GM10847 (cell line): ENCODE data around the gene TECRL.

Experiments
- POLR2A ChIP-seq: IDR thresholded peaks from 2 replicates; pipeline ENCODE4 v1.6.1; 2011; ENCODE audit not compliant: insufficient read length; ENCODE audit errors: extremely low read depth

Gene TECRL

DNA sequence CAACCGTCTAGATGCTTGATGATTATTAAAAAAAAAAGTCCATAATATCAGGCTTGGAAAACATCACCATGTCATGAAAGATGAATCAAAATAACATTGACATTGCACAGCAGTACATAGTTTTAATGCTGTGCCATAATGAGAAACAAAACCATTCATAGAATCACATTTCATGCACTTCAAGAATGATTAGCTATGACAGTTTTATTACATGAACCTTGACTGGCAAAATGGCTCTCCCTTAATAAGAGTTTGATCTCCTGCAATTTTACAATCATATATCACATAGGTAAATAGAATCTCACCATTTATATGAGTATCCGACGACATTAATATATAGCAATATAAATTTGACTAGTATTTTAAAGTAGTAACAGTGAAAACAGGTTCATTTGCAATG is 49.8 kb downstream of the TECRL start:
- TF ChIP-seq POLR2A, result no peak

GRCh38 chr4:64353904-64354303 is 55.3 kb downstream of the TECRL start:
- TF ChIP-seq POLR2A, result no peak

GRCh38 chr4:64341711-64342110 is 67.5 kb downstream of the TECRL start:
- no peak for TF ChIP-seq POLR2A

DNA sequence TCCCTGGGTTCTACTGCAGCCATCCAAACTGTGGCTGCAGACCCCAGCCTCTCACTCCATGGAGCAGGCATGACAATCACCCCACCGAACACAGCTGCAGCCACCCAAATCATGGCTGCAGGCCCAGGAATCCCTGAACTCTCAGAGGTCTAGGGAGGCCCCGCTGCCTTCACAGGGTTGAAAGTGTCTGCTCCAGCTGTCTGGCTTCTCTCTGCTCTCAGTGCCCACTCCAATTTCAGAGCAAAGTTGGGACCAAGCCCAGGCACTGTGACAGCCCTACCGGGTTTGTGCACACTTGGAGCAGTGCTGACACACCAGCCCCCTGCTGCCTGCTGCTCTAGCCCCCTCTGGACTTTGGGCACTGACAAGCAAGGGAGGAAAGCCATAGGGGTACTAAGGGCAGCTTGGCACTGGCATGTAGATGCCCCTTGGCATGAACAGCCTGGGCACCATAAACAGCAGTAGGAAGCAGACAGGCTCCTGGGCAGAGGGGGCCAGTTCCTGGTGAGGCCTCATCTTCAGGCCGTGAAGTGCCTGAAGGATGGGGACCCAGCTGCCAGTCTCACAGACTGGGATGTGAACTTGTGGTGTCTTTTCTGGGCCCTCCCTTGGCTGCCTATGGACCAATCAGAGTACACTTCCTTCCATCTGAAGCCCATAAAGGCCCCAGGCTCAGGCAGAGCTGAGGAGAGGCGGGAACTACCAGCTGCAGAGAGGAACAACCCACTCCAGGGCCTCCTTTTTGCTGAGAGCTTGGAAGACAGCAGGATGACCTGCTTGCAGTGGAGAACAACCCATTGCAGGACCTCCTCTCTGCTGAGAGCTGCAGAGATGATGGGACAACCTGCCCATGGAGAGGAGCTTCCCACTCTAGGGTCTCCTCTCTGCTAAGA is 68.8 kb downstream of the TECRL start:
- TF ChIP-seq POLR2A, result no peak

DNA sequence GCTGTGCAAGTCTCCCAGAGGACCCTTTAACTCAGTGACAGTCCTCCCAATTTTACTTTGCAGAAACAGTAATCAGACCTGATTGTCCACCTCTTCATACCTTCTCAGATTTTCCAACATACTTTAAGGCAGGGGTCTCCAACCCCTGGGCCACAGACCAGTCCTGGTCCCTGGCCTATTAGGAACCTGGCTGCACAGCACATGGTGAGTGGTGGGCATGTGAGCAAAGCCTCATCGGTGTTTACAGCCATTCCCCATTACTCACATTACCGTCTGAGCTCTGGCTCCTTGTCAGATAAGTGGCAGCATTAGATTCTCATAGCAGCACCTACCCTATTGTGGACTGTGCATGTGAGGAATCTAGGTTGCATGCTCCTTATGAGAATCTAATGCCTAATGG is 74.3 kb downstream of the TECRL start:
- TF ChIP-seq POLR2A, result no peak

DNA sequence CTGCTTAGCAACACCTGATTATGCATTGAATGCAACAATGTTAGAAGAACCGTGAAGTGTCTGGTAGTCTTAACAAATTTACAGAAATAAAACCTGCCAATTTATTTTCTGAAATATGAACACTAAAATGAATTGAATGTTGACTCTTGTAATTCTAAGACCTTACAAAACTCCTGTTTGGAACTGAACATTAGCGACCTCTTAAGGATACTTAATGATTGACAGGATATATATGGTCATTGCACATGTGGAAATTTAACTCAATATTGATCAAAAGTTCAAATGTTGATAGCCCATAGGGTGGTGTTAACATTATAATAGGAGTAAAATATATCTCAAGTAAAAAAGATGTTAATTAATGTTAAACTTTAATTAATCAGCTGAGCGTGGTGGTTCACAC is 79.1 kb downstream of the TECRL start:
- TF ChIP-seq POLR2A, result no peak

DNA sequence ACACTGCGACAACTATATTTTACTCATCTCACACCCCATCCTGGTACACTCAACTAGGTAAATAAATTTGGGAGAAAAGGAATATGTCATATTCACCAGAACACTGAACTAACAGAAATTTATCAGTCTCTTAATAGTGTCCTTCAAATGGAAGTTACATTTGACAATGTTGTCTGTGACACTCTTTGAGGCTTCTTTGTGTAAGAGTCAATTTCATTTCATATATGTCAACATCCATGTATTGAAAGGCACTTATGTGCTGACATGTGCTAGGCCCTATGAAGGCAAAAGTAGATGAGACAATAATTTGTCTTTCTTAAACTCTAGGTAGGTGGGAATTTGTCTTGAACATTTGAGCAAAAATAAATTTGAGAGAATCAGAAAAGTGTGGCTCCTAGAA is 82.0 kb downstream of the TECRL start:
- no peak for TF ChIP-seq POLR2A

DNA sequence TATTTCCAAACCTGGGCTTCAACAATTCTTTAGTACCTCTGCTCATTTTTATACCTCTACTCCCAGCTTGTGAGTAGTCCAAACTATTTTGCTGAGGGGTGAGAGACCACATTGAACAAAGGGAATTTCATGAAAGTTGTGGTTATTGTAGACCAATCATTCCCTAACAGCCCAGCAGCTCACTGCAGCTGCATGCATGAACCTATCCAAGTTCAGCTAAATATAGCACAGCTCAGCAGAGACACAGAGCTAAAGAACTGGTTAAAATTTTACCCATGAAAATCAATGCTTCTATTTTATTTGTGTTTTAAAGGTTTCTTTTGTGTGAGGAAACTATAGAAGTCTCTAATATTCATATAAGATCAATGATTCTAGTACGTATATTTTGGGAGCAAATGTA is 82.7 kb downstream of the TECRL start:
- no peak for TF ChIP-seq POLR2A

DNA sequence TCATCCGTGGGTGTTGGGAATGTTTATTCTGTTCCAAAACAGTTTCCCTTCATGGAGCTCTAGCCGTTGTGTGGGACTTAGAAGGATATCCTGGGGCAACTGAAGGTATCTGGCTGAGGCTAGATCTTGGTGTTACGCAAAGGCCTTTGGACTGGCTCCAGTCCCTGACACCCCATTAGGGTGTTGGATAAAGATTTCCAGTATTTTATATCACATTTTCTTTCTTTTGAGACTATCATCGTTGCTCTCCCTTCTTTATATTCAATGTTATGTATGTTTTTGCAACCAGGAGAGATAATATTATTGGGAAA is 103.0 kb downstream of the TECRL start:
- no peak for TF ChIP-seq POLR2A

DNA sequence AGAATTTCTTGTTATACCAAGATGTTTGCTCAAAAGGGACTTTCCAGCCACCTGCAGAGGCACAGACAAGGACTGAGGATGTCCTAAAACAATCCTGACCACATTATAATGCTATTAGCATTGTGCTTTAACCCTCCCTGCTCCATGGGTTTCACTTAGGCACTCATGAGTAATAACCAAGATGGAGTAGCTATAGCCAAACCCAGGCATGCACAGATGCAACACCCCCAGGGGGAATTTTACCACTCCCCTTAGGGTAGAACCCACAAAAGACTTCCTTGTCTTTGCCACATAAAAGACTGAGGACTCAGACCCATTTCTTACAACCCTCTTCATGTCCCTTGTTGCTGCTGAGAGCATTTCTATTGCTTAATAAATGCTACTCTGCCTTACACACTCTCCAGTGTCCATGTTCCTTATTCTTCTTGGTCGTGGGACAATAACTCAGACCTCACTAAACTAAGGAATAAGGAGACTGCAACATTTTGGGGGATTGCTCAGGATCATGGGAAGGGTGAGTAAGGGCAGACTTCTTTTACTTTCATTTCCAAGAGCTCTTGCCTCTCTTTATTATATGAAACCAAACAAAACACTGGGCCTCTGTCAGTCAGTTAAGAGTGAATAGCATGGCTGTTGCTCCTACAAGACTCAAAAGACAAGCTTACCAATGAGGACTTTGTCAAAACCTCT is 103.5 kb downstream of the TECRL start:
- TF ChIP-seq POLR2A, result no peak

- no peak for TF ChIP-seq POLR2A
Measured at GRCh38 chr4:64272432-64272831, 136.8 kb downstream of the TECRL start.

DNA sequence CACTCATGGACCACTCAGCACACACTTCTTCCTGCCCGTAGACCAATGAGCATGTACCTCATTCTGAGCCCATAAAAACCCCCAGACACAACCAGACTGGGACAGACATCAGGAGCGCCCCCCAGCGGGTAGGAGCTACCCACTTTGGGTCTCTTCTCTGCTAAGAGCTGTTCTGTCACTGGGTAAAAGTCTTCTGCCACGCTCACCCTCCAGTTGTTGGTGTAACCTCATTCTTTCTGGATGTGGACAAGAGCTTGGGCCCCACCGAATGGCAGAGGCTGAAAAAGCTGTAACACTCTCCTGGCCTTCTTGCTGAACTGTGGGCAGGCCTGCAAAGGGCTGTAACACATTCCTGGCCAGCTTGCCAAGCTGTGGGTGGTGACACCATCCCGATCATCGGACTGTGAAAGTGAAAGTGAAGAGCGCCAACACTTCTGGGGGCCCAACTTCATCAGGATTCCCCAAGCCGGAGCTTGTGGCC is 137.6 kb downstream of the TECRL start:
- no peak for TF ChIP-seq POLR2A

DNA sequence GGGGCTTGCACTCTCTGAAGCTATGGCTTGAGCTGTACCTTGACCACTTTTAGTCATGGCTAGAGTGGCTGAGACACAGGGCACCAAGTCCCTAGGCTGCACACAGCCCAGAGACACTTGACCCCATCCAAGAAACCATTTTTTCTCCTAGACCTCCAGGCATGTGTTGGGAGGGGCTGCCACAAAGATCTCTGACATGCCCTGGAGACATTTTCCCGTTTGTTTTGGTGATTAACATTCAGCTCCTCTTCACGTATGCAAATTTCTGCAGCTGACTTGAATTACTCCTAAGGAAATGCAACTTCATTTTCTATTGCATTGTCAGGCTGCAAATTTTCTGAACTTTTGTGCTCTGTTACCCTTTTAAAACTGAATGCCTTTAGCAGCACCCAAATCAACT is 142.6 kb downstream of the TECRL start:
- TF ChIP-seq POLR2A, result no peak

DNA sequence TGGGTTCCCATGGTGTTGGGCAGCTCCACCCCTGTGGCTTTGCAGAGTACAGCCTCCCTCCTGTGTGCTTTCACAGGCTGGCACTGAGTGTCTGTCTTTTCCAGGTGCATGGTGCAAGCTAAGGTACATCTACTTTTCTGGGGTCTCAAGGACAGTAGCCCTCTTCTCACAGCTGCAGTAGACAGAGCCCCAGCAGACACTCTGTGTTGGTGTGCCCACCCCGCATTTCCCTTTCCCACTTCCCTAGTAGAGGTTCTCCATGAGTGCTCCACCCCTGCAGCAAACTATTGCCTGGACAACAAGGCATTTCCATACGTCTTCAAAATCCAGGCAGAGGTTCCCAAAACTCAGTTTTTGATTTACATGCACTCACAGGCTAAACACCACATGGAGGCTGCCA is 143.0 kb downstream of the TECRL start:
- no peak for TF ChIP-seq POLR2A

- TF ChIP-seq POLR2A, result no peak
Measured at GRCh38 chr4:64251781-64252180, 157.5 kb downstream of the TECRL start.

DNA sequence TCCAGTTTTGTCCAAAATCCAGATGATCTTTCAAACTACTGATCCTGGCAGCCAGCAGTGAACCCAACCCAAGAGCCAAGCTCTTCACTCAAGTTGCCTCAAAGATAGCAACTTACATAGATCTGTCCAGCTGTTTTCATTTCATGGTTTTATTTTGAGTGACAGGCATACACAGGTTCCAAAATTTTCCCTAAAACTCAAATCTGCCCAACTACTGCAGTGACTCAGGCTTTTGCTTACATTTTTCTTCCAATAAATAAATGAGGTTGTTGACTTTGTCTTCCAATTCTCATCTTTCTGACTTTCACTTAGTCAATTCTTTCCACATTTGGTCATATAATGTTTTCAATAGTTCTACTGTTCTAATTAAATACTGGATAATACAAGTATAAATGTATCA is 158.8 kb downstream of the TECRL start:
- TF ChIP-seq POLR2A, result no peak

- no peak for TF ChIP-seq POLR2A
Measured at GRCh38 chr4:64250061-64250460, 159.2 kb downstream of the TECRL start.

DNA sequence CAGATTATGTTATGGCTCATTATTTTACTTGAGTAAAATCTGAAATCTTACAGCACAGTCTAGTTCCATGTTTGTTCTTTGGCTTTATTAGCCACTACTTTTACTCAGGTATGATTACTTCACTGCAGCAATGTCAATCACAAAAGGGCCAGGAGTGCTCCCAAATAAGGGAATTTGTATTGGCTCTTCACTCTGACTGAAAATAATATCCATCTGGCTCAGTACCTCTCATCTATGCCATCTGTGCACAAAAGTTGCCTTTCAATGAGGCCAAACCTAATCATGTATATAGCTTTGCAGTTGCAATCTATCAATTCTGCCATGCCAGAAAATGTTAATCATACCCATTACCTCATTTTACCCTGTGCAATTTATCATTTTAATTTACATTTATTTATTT is 161.1 kb downstream of the TECRL start:
- TF ChIP-seq POLR2A, result no peak
